Esophagus squamous epithelium (tissue), 4 donors: ENCODE results near the gene INAVA.

ENCODE experiments used
- POLR2A ChIP-seq, 4 donors: fragments of 450-650 bp; IDR thresholded peaks; one replicate each; pipeline ENCODE4 v1.6.1; 2017; ENCODE audit warnings: antibody characterized with exemption in 4 of 4, mild to moderate bottlenecking in 4 of 4, moderate library complexity in 3 of 4
- TF ChIP-seq, protein P1 (sequence below), 6 experiments: fragments of 450-650 bp in 4 of 6; fragments of 200-600 bp in 2 of 6; sonication (generic) in 2 of 6; IDR thresholded peaks; one replicate each; pipeline ENCODE4 v1.5.1; 2016 to 2019; ENCODE audit warnings: antibody characterized with exemption in 6 of 6, mild to moderate bottlenecking in 4 of 6, moderate library complexity in 4 of 6

- TF ChIP-seq, protein P1, sequence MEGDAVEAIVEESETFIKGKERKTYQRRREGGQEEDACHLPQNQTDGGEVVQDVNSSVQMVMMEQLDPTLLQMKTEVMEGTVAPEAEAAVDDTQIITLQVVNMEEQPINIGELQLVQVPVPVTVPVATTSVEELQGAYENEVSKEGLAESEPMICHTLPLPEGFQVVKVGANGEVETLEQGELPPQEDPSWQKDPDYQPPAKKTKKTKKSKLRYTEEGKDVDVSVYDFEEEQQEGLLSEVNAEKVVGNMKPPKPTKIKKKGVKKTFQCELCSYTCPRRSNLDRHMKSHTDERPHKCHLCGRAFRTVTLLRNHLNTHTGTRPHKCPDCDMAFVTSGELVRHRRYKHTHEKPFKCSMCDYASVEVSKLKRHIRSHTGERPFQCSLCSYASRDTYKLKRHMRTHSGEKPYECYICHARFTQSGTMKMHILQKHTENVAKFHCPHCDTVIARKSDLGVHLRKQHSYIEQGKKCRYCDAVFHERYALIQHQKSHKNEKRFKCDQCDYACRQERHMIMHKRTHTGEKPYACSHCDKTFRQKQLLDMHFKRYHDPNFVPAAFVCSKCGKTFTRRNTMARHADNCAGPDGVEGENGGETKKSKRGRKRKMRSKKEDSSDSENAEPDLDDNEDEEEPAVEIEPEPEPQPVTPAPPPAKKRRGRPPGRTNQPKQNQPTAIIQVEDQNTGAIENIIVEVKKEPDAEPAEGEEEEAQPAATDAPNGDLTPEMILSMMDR (IDR thresholded peaks at IDR 0.05) = no peak
- no peak for TF ChIP-seq POLR2A (IDR thresholded peaks at IDR 0.05)
Measured at GRCh38 chr1:200917291-200917817, 22.7 kb downstream of the INAVA start.
